Cardiac muscle cell (in vitro differentiated cells and primary cell): ENCODE results near the gene SLC17A3. TPM values are rescaled to one million over a fixed set of nuclear protein-coding genes. Genes with fewer than 3 reads are reported as not detected.

Experiments used
- DNase-seq, 2 donors: peaks; one replicate each; pipeline versions ENCODE4 v3.0.0 to v3.0.0-alpha.2; 2010 to 2017; ENCODE audit warnings: low read depth in 1 of 2, low spot score in 1 of 2
- H3K27ac ChIP-seq: fragments of 200-600 bp; sonication (generic); 2 replicates; pipeline ENCODE4 v1.5.1; 2016
- H3K27me3 ChIP-seq: fragments of 200-600 bp; sonication (generic); 2 replicates; pipeline ENCODE4 v1.6.0; 2016; ENCODE audit warnings: control low read depth
- H3K36me3 ChIP-seq: fragments of 200-600 bp; sonication (generic); 2 replicates; pipeline ENCODE4 v1.5.1; 2016; ENCODE audit warnings: control low read depth
- H3K4me1 ChIP-seq: fragments of 200-600 bp; sonication (generic); 2 replicates; pipeline ENCODE4 v1.8.1; 2017; ENCODE audit warnings: low read depth, mild to moderate bottlenecking, mixed run types
- H3K4me3 ChIP-seq: fragments of 200-600 bp; sonication (generic); 2 replicates; pipeline ENCODE4 v1.5.1; 2016; ENCODE audit warnings: mild to moderate bottlenecking
- H3K9me3 ChIP-seq: fragments of 200-600 bp; sonication (generic); 2 replicates; pipeline ENCODE4 v1.5.1; 2017; ENCODE audit warnings: low read depth, mild to moderate bottlenecking, control low read depth
- polyA plus RNA-seq: library from polyadenylated mRNA; unstranded; fragments of >200 nt; fragmentation: Nextera tagmentation; extraction: Ambion mirVana; gene quantifications from 2 replicates; pipeline ENCODE4 v1.2.1, GENCODE V29; 2016
- total RNA-seq: library from RNA; depleted of rRNA; stranded (reverse); fragments of >200 nt; gene quantifications from 2 replicates; pipeline ENCODE4 v1.2.3, GENCODE V29; 2016
- TF ChIP-seq, protein P1 (sequence below): IDR thresholded peaks from 2 replicates; pipeline ENCODE4 v1.5.1; 2012; ENCODE audit warnings: low read depth, mild to moderate bottlenecking, low read length

Gene SLC17A3
- total and polyA plus RNA-seq, 2 experiments from 2014 or later = not detected

DNA sequence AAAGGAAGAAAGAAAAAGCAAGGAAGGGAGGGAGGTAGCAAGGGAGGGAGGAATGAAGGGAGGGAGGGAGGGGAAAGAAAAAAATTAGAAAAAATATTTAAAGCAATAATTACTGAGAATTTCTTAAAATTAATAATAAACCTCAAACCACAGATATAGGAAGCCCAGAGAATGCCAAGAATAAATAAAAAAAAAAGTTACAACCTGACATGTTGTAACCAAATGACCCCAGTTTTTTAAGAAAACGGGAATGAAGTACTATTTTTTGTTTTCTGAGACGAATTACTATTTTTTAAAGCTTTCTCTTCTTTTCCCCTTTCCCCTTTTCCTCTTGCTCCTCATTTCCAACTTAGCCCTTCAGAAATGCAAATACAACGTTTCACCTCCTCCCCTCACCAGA is 58.8 kb downstream of the SLC17A3 start:
- DNase-seq = no peak
- no peaks in the 10 kb centered on the region for H3K9me3 ChIP-seq
- TF ChIP-seq, protein P1, sequence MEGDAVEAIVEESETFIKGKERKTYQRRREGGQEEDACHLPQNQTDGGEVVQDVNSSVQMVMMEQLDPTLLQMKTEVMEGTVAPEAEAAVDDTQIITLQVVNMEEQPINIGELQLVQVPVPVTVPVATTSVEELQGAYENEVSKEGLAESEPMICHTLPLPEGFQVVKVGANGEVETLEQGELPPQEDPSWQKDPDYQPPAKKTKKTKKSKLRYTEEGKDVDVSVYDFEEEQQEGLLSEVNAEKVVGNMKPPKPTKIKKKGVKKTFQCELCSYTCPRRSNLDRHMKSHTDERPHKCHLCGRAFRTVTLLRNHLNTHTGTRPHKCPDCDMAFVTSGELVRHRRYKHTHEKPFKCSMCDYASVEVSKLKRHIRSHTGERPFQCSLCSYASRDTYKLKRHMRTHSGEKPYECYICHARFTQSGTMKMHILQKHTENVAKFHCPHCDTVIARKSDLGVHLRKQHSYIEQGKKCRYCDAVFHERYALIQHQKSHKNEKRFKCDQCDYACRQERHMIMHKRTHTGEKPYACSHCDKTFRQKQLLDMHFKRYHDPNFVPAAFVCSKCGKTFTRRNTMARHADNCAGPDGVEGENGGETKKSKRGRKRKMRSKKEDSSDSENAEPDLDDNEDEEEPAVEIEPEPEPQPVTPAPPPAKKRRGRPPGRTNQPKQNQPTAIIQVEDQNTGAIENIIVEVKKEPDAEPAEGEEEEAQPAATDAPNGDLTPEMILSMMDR = no peak
- H3K4me1 ChIP-seq = no peaks in the 10 kb centered on the region
- no peak overlapping the region for H3K27ac ChIP-seq
- no peaks in the 10 kb centered on the region for H3K27me3 ChIP-seq
- H3K36me3 ChIP-seq = no peaks in the 10 kb centered on the region
- no peak overlapping the region for H3K4me3 ChIP-seq

DNA sequence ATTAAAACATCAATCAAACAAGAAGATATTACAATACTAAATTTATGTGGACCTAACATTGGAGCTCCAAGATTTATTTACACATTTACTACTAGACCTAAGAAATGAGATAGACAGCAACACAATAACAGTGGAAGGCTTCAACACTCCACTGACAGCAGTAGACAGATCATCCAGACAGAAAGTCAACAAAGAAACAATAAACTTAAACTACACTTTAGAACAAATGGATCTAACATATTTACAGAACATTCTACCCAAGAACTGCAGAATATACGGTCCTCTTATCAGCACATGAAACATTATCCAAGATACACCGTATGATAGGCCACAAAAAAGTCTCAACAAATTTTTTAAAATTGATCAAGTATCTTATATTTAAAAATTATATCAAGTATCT is 69.2 kb downstream of the SLC17A3 start:
- TF ChIP-seq, protein P1 = no peak
- DNase-seq = no peak
- Histone ChIP-seq H3K4me1 (no peaks in the 10 kb centered on the region), H3K36me3 (no peaks in the 10 kb centered on the region), H3K27me3 (no peaks in the 10 kb centered on the region), H3K9me3 (no peaks in the 10 kb centered on the region), H3K4me3 (no peak overlapping the region), H3K27ac (no peak overlapping the region)

GRCh38 chr6:25801436-25801835 is 72.6 kb downstream of the SLC17A3 start:
- TF ChIP-seq, protein P1 = no peak
- H3K9me3 ChIP-seq = no peaks in the 10 kb centered on the region
- H3K36me3 ChIP-seq = no peaks in the 10 kb centered on the region
- DNase-seq = no peak
- no peaks in the 10 kb centered on the region for H3K4me1 ChIP-seq
- H3K27ac ChIP-seq = no peak overlapping the region
- H3K4me3 ChIP-seq = no peak overlapping the region
- H3K27me3 ChIP-seq = no peaks in the 10 kb centered on the region

Other genes with a start within 250 kb of the SLC17A3 start
- gene SCGN, start 222.0 kb downstream of the SLC17A3 start, total RNA-seq = 0.14 TPM in 1 of 2 replicates, not detected in the other
- not detected in 2 replicates for gene SCGN, start 222.0 kb downstream of the SLC17A3 start, polyA plus RNA-seq
- gene SLC17A4, start 119.5 kb downstream of the SLC17A3 start, total RNA-seq = not detected in 2 replicates
- not detected in 2 replicates for gene SLC17A4, start 119.5 kb downstream of the SLC17A3 start, polyA plus RNA-seq
- not detected in 2 replicates for gene SLC17A1, start 42.2 kb downstream of the SLC17A3 start, total RNA-seq
- not detected in 2 replicates for gene SLC17A1, start 42.2 kb downstream of the SLC17A3 start, polyA plus RNA-seq
- gene SLC17A2, start 56.4 kb upstream of the SLC17A3 start, total RNA-seq = not detected in 2 replicates
- not detected in 2 replicates for gene SLC17A2, start 56.4 kb upstream of the SLC17A3 start, polyA plus RNA-seq
- 0.11 and 0.12 TPM in 2 replicates for gene TRIM38, start 88.6 kb upstream of the SLC17A3 start, total RNA-seq
- 0.05 and 0.20 TPM in 2 replicates for gene TRIM38, start 88.6 kb upstream of the SLC17A3 start, polyA plus RNA-seq
- 0.66 and 0.99 TPM in 2 replicates for gene HFE, start 213.2 kb upstream of the SLC17A3 start, total RNA-seq
- gene HFE, start 213.2 kb upstream of the SLC17A3 start, polyA plus RNA-seq = 0.28 and 1.3 TPM in 2 replicates